HCT116 (cell line): ENCODE results near the gene FILIP1. TPM values are rescaled to one million over a fixed set of nuclear protein-coding genes. Genes with fewer than 3 reads are reported as not detected.

ENCODE experiments used
- ATAC-seq: fragments of 200-7000 bp; cut with Tn5 transposase; 2 replicates; pipeline ENCODE4 v1.9.1; 2020; ENCODE audit warnings: mild to moderate bottlenecking, moderate library complexity
- BruUV-seq: library from RNA; stranded (reverse); fragments of 400-500 nt; replicated peaks from 2 replicates; lab custom pipeline; 2021; lab: Mats Ljungman, UMichigan
- CTCF ChIA-PET: fragments of 300-600 bp; sonication (Branson Sonifier 250); formaldehyde crosslinking; loops from one replicate; lab custom pipeline; 2021; ENCODE audit warnings: antibody characterized with exemption; lab: Charles Lee
- POLR2A ChIA-PET: fragments of 300-600, 350-600 bp; sonication (Branson Sonifier 250); formaldehyde crosslinking; loops from one replicate; lab custom pipeline; 2021; ENCODE audit warnings: antibody characterized with exemption; lab: Charles Lee
- RAD21 ChIA-PET, 2 experiments: fragments of 300-600 bp; sonication (Branson Sonifier 250); formaldehyde crosslinking; loops; one replicate each; lab custom pipeline; 2023; ENCODE audit warnings: low total read pairs in 2 of 2; ENCODE audit not compliant: uncharacterized antibody in 2 of 2, unreplicated experiment in 2 of 2, low non-redundant PET in 1 of 2; lab: Charles Lee
- DNase-seq: peaks from one replicate; pipeline ENCODE4 v3.0.0-alpha.2; 2010; ENCODE audit warnings: low read depth, low spot score
- H2AFZ ChIP-seq: fragments of 200-600 bp; shearing (Covaris generic), sonication (generic); 2 replicates; pipeline ENCODE4 v1.6.1; 2017; ENCODE audit warnings: low read depth, mixed run types, mixed read lengths, antibody characterized with exemption, low read length; ENCODE audit not compliant: poor library complexity, severe bottlenecking
- H3K27ac ChIP-seq: 2 replicates; pipeline ENCODE4 v1.5.1; 2012; ENCODE audit warnings: low read depth, low read length
- H3K27me3 ChIP-seq: fragments of 200-600 bp; sonication (generic); 2 replicates; pipeline ENCODE4 v1.6.1; 2016; ENCODE audit warnings: mixed run types, low read length, mixed read lengths; ENCODE audit not compliant: insufficient read depth
- H3K36me3 ChIP-seq, 2 experiments: fragments of 200-500 bp in 1 of 2; fragments of 200-600 bp in 1 of 2; sonication (Bioruptor generic) in 1 of 2; sonication (generic) in 1 of 2; 2 replicates each; pipeline versions ENCODE4 v1.5.1 to v1.6.1; 2014 to 2016; ENCODE audit warnings: low read length in 2 of 2, inconsistent platforms in 1 of 2, mixed read lengths in 1 of 2, mixed run types in 1 of 2; ENCODE audit not compliant: insufficient read depth in 2 of 2, control insufficient read depth in 1 of 2
- H3K4me1 ChIP-seq, 2 experiments: fragments of 200-600 bp in 1 of 2; sonication (generic) in 1 of 2; 2 replicates each; pipeline versions ENCODE4 v1.5.1 to v1.6.1; 2012 to 2017; ENCODE audit warnings: low read length in 2 of 2, inconsistent platforms in 1 of 2, mild to moderate bottlenecking in 1 of 2, mixed read lengths in 1 of 2, mixed run types in 1 of 2, moderate library complexity in 1 of 2; ENCODE audit not compliant: insufficient read depth in 2 of 2, control insufficient read depth in 1 of 2
- H3K4me2 ChIP-seq: fragments of 200-600 bp; sonication (generic); 2 replicates; pipeline ENCODE4 v1.6.1; 2017; ENCODE audit warnings: mixed run types, low read length, mixed read lengths
- H3K4me3 ChIP-seq, 2 experiments: fragments of 200-600 bp in 1 of 2; sonication (generic) in 1 of 2; replicated peaks in 1 of 2; 2 replicates each; pipeline ENCODE4 v1.5.1; 2011 to 2016; ENCODE audit warnings: low read length in 2 of 2, control low read depth in 1 of 2, low read depth in 1 of 2, mild to moderate bottlenecking in 1 of 2, mixed read lengths in 1 of 2, mixed run types in 1 of 2
- H3K79me2 ChIP-seq: fragments of 200-600 bp; sonication (generic); 2 replicates; pipeline ENCODE4 v1.6.1; 2017; ENCODE audit warnings: mild to moderate bottlenecking, mixed run types, low read length, moderate library complexity, mixed read lengths; ENCODE audit not compliant: insufficient read depth
- H3K9ac ChIP-seq: fragments of 200-600 bp; sonication (generic); 2 replicates; pipeline ENCODE4 v1.6.1; 2016; ENCODE audit warnings: low read length, mixed read lengths
- H3K9me2 ChIP-seq: fragments of 200-600 bp; sonication (generic), shearing (Covaris generic); 2 replicates; pipeline ENCODE4 v1.6.1; 2017; ENCODE audit warnings: mixed run types, mild to moderate bottlenecking, moderate library complexity; ENCODE audit not compliant: insufficient read depth
- H3K9me3 ChIP-seq, 2 experiments: fragments of 200-500 bp in 1 of 2; fragments of 200-600 bp in 1 of 2; sonication (Bioruptor generic) in 1 of 2; sonication (generic) in 1 of 2; 2 replicates each; pipeline ENCODE4 v1.6.1; 2014 to 2017; ENCODE audit warnings: low read length in 2 of 2, mixed read lengths in 2 of 2, inconsistent platforms in 1 of 2, low read depth in 1 of 2, mild to moderate bottlenecking in 1 of 2, mixed run types in 1 of 2, moderate library complexity in 1 of 2; ENCODE audit not compliant: control insufficient read depth in 1 of 2, insufficient read depth in 1 of 2
- H4K20me1 ChIP-seq: fragments of 200-600 bp; sonication (generic), shearing (Covaris generic); 2 replicates; pipeline ENCODE4 v1.6.1; 2017; ENCODE audit warnings: mixed run types, mild to moderate bottlenecking, moderate library complexity; ENCODE audit not compliant: insufficient read depth
- CBX3 ChIP-seq: IDR thresholded peaks from 2 replicates; pipeline ENCODE4 v1.6.1; 2012; ENCODE audit warnings: low read depth
- CTCF ChIP-seq, 3 experiments: fragments of 200-600 bp in 1 of 3; sonication (generic) in 1 of 3; IDR thresholded peaks in 2 of 3; conservative IDR thresholded peaks in 1 of 3; 2 replicates each; pipeline ENCODE4 v1.5.1; 2012 to 2017; ENCODE audit warnings: low read depth in 2 of 3, low read length in 2 of 3, antibody characterized with exemption in 1 of 3, borderline replicate concordance in 1 of 3, control low read depth in 1 of 3, mild to moderate bottlenecking in 1 of 3, mixed read lengths in 1 of 3, mixed run types in 1 of 3, moderate library complexity in 1 of 3; ENCODE audit not compliant: insufficient read depth in 1 of 3
- EGR1 ChIP-seq: IDR thresholded peaks from 2 replicates; pipeline ENCODE4 v1.6.1; 2012; ENCODE audit warnings: low read depth
- ELF1 ChIP-seq: IDR thresholded peaks from 2 replicates; pipeline ENCODE4 v1.6.1; 2012; ENCODE audit warnings: low read depth, borderline replicate concordance
- EZH2 ChIP-seq: fragments of 200-600 bp; sonication (generic); IDR thresholded peaks from 2 replicates; pipeline ENCODE4 v1.6.1; 2017; ENCODE audit warnings: antibody characterized with exemption, mixed run types
- EZH2phosphoT487 ChIP-seq: fragments of 200-600 bp; IDR thresholded peaks from 2 replicates; pipeline ENCODE4 v1.6.1; 2018; ENCODE audit warnings: antibody characterized with exemption, borderline replicate concordance
- JUND ChIP-seq: IDR thresholded peaks from 2 replicates; pipeline ENCODE4 v1.6.1; 2012
- POLR2AphosphoS5 ChIP-seq: IDR thresholded peaks from 2 replicates; pipeline ENCODE4 v1.6.1; 2011; ENCODE audit warnings: mild to moderate bottlenecking, low read depth, low read length, moderate library complexity
- RAD21 ChIP-seq: IDR thresholded peaks from 2 replicates; pipeline ENCODE4 v1.6.1; 2012; ENCODE audit warnings: low read depth, mild to moderate bottlenecking
- SIN3A ChIP-seq: IDR thresholded peaks from 2 replicates; pipeline ENCODE4 v1.6.1; 2012; ENCODE audit warnings: low read depth
- SP1 ChIP-seq: IDR thresholded peaks from 2 replicates; pipeline ENCODE4 v1.6.1; 2012; ENCODE audit warnings: low read depth
- SRF ChIP-seq: IDR thresholded peaks from 2 replicates; pipeline ENCODE4 v1.6.1; 2012; ENCODE audit warnings: low read depth
- TCF7L2 ChIP-seq: IDR thresholded peaks from 2 replicates; pipeline ENCODE4 v1.7.0; 2011; ENCODE audit warnings: borderline replicate concordance, inconsistent platforms; ENCODE audit not compliant: insufficient read depth, insufficient read length; ENCODE audit errors: extremely low read depth
- YY1 ChIP-seq: IDR thresholded peaks from 2 replicates; pipeline ENCODE4 v1.6.1; 2011; ENCODE audit warnings: low read length, low read depth, moderate library complexity, mild to moderate bottlenecking; ENCODE audit not compliant: insufficient replicate concordance; ENCODE audit errors: extremely low read depth
- ZFX ChIP-seq: fragments of 450-650 bp; IDR thresholded peaks from 2 replicates; pipeline ENCODE4 v1.6.1; 2017
- ZNF274 ChIP-seq: fragments of 200-500 bp; sonication (Bioruptor generic); IDR thresholded peaks from 2 replicates; pipeline ENCODE4 v1.6.1; 2014; ENCODE audit warnings: mild to moderate bottlenecking, low read depth, low read length, inconsistent platforms
- intact Hi-C: fragments of 100-400 bp; cut with micrococcal nuclease; formaldehyde crosslinking; loops from 2 replicates; pipeline ENCODE4 v1.10.0; 2022
- total RNA-seq: library from RNA; stranded (reverse); gene quantifications from one replicate; pipeline ENCODE4 v1.2.1, GENCODE V29; 2021; ENCODE audit not compliant: unreplicated experiment
- TF ChIP-seq, protein P1 (sequence below): IDR thresholded peaks from 2 replicates; pipeline ENCODE4 v1.6.1; 2011; ENCODE audit warnings: mild to moderate bottlenecking, low read length, moderate library complexity; ENCODE audit not compliant: insufficient replicate concordance; ENCODE audit errors: extremely low read depth
- TF ChIP-seq, protein P2 (sequence below): IDR thresholded peaks from 2 replicates; pipeline ENCODE4 v1.6.1; 2012; ENCODE audit warnings: low read depth
- TF ChIP-seq, protein P3 (sequence below): IDR thresholded peaks from 2 replicates; pipeline ENCODE4 v1.6.1; 2012

Gene FILIP1
- total RNA-seq, 1 experiment from 2014 or later, result 0.05 TPM

GRCh38 chr6:75386050-75386770, 107.4 kb downstream of the FILIP1 start:
- no peaks in the 10 kb centered on the region for H3K27me3 ChIP-seq
- ChIA-PET POLR2A (no interaction called here), CTCF (no interaction called here)
- H3K9me3 ChIP-seq, result no peaks in the 10 kb centered on the region
- H3K4me1 ChIP-seq, result no peaks in the 10 kb centered on the region
- BruUV-seq, result no TSS peak
- ATAC-seq, result no peak
- no peaks in the 10 kb centered on the region for H3K9me2 ChIP-seq
- no peak overlapping the region for H3K9ac ChIP-seq
- TF ChIP-seq TCF7L2 (no peak), EZH2 (no peak), YY1 (no peak), JUND (no peak), ZNF274 (no peak), ELF1 (no peak), EGR1 (no peak), SRF (no peak), ZFX (no peak), SP1 (no peak), CTCF (IDR thresholded peaks at IDR 0.05 in 2 of 3, conservative IDR thresholded peaks at IDR 0.05 in 1 of 3; ENCODE audit: borderline replicate concordance in 1 of 3, insufficient read depth in 1 of 3, low read depth in 2 of 3, low read length in 2 of 3) (no peak), POLR2AphosphoS5 (no peak), EZH2phosphoT487 (no peak), SIN3A (no peak), CBX3 (no peak), RAD21 (no peak)
- TF ChIP-seq, protein P1, sequence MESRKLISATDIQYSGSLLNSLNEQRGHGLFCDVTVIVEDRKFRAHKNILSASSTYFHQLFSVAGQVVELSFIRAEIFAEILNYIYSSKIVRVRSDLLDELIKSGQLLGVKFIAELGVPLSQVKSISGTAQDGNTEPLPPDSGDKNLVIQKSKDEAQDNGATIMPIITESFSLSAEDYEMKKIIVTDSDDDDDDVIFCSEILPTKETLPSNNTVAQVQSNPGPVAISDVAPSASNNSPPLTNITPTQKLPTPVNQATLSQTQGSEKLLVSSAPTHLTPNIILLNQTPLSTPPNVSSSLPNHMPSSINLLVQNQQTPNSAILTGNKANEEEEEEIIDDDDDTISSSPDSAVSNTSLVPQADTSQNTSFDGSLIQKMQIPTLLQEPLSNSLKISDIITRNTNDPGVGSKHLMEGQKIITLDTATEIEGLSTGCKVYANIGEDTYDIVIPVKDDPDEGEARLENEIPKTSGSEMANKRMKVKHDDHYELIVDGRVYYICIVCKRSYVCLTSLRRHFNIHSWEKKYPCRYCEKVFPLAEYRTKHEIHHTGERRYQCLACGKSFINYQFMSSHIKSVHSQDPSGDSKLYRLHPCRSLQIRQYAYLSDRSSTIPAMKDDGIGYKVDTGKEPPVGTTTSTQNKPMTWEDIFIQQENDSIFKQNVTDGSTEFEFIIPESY, result no peak
- TF ChIP-seq, protein P2, sequence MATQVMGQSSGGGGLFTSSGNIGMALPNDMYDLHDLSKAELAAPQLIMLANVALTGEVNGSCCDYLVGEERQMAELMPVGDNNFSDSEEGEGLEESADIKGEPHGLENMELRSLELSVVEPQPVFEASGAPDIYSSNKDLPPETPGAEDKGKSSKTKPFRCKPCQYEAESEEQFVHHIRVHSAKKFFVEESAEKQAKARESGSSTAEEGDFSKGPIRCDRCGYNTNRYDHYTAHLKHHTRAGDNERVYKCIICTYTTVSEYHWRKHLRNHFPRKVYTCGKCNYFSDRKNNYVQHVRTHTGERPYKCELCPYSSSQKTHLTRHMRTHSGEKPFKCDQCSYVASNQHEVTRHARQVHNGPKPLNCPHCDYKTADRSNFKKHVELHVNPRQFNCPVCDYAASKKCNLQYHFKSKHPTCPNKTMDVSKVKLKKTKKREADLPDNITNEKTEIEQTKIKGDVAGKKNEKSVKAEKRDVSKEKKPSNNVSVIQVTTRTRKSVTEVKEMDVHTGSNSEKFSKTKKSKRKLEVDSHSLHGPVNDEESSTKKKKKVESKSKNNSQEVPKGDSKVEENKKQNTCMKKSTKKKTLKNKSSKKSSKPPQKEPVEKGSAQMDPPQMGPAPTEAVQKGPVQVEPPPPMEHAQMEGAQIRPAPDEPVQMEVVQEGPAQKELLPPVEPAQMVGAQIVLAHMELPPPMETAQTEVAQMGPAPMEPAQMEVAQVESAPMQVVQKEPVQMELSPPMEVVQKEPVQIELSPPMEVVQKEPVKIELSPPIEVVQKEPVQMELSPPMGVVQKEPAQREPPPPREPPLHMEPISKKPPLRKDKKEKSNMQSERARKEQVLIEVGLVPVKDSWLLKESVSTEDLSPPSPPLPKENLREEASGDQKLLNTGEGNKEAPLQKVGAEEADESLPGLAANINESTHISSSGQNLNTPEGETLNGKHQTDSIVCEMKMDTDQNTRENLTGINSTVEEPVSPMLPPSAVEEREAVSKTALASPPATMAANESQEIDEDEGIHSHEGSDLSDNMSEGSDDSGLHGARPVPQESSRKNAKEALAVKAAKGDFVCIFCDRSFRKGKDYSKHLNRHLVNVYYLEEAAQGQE, result no peak
- TF ChIP-seq, protein P3, sequence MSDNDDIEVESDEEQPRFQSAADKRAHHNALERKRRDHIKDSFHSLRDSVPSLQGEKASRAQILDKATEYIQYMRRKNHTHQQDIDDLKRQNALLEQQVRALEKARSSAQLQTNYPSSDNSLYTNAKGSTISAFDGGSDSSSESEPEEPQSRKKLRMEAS, result no peak
- TF ChIP-seq, all 23 proteins: peak for 0
- Histone ChIP-seq H4K20me1 (no peaks in the 10 kb centered on the region), H3K4me2 (no peak overlapping the region), H3K79me2 (no peaks in the 10 kb centered on the region), H3K36me3 (no peaks in the 10 kb centered on the region), H2AFZ (no peak overlapping the region), H3K27ac (no peak overlapping the region), H3K4me3 (no peak overlapping the region)
- RAD21 ChIA-PET, result no interaction called here
- intact Hi-C loops, result no loop called here
- DNase-seq, result no peak
